Measurements from ENCODE around the gene MUC13.
"Not testable (repeated sequence)": the region's sequence is repeated elsewhere in the genome, so short reads cannot be mapped to it uniquely, and the experiment has no call there.

DNA sequence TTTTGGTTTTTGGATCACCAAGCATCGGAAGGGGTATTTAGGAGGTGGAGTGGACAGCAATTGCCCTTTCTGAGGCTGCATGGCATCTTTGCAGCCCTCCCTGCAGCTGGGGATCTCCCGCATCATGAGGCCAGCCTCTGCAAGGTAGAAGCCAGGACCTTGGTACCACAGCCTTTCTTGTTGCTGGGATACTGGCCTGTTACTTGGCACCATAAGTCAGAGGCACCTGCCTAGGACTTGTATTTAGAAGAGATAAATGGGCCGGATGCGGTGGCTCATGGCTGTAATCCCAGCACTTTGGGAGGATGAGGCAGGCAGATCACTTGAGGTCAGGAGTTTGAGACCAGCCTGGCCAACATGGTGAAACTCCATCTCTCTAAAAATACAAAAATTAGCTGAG is 23.4 kb upstream of the MUC13 start:
- not testable (repeated sequence) for TF ChIP-seq POLR2A (IDR thresholded peaks at IDR 0.05)
- TF ChIP-seq, protein P1, sequence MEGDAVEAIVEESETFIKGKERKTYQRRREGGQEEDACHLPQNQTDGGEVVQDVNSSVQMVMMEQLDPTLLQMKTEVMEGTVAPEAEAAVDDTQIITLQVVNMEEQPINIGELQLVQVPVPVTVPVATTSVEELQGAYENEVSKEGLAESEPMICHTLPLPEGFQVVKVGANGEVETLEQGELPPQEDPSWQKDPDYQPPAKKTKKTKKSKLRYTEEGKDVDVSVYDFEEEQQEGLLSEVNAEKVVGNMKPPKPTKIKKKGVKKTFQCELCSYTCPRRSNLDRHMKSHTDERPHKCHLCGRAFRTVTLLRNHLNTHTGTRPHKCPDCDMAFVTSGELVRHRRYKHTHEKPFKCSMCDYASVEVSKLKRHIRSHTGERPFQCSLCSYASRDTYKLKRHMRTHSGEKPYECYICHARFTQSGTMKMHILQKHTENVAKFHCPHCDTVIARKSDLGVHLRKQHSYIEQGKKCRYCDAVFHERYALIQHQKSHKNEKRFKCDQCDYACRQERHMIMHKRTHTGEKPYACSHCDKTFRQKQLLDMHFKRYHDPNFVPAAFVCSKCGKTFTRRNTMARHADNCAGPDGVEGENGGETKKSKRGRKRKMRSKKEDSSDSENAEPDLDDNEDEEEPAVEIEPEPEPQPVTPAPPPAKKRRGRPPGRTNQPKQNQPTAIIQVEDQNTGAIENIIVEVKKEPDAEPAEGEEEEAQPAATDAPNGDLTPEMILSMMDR (IDR thresholded peaks at IDR 0.05) = not testable (repeated sequence)

Data from esophagus squamous epithelium (tissue), 4 donors.